ENCODE data around the gene LRRIQ3. TPM values are rescaled to one million over a fixed set of nuclear protein-coding genes. Genes with fewer than 3 reads are reported as not detected.

Gene LRRIQ3
- total RNA-seq, 1 experiment from 2014 or later: 0.85 TPM

- DNase-seq (ENCODE audit: low read depth, low spot score) (no peak), ATAC-seq (no peak)
- Histone ChIP-seq H3K36me3 (ENCODE audit: control insufficient read depth, insufficient read depth, low read length) (no peaks in the 10 kb centered on the region), H3K9me3 (ENCODE audit: control insufficient read depth, insufficient read depth, low read depth, low read length) (no peaks in the 10 kb centered on the region), H3K4me1 (ENCODE audit: control insufficient read depth, insufficient read depth, low read length) (no peaks in the 10 kb centered on the region), H3K4me3 (ENCODE audit: low read depth in 2 of 2, low read length in 2 of 2) (no peak overlapping the region), H3K27ac (ENCODE audit: low read length) (no peak overlapping the region), H3K27me3 (ENCODE audit: control insufficient read depth, insufficient read depth, low read length) (no peaks in the 10 kb centered on the region)
- intact Hi-C loops (cut with micrococcal nuclease; ENCODE audit: unreplicated experiment) (no loop called here), in situ Hi-C loops (cut with HindIII; ENCODE audit: low pct_unique_long_range_greater_than_20kb, low sequenced_read_pairs) (no loop called here)
- POLR2A ChIA-PET: no interaction called here
- TF ChIP-seq SIN3A (IDR thresholded peaks at IDR 0.05; ENCODE audit: borderline replicate concordance, insufficient read depth, low read depth, low read length) (no peak), TCF7L2 (IDR thresholded peaks at IDR 0.05; ENCODE audit: low read depth, low read length) (no peak), POLR2AphosphoS5 (IDR thresholded peaks at IDR 0.05; ENCODE audit: low read depth, low read length) (no peak), CTCF (IDR thresholded peaks at IDR 0.05) (no peak), REST (IDR thresholded peaks at IDR 0.05; ENCODE audit: insufficient read depth in 1 of 2, low read depth in 2 of 2, low read length in 1 of 2) (no peak)
- no TSS peak for BruUV-seq (replicated peaks)
- CTCF ChIA-PET: no interaction called here
Observed at GRCh38 chr1:74050386-74050785, 147.6 kb downstream of the LRRIQ3 start.

GRCh38 chr1:74038042-74038441 lies 159.9 kb downstream of the LRRIQ3 start:
- in situ Hi-C loops (cut with HindIII; ENCODE audit: low pct_unique_long_range_greater_than_20kb, low sequenced_read_pairs): no loop called here
- POLR2A ChIA-PET: no interaction called here
- H3K27me3 ChIP-seq (ENCODE audit: control insufficient read depth, insufficient read depth, low read length): no peaks in the 10 kb centered on the region
- no TSS peak for BruUV-seq (replicated peaks)
- intact Hi-C loops (cut with micrococcal nuclease; ENCODE audit: unreplicated experiment): no loop called here
- DNase-seq (ENCODE audit: low read depth, low spot score) (no peak), ATAC-seq (no peak)
- no peaks in the 10 kb centered on the region for H3K9me3 ChIP-seq (ENCODE audit: control insufficient read depth, insufficient read depth, low read depth, low read length)
- H3K4me1 ChIP-seq (ENCODE audit: control insufficient read depth, insufficient read depth, low read length): no peaks in the 10 kb centered on the region
- no peaks in the 10 kb centered on the region for H3K36me3 ChIP-seq (ENCODE audit: control insufficient read depth, insufficient read depth, low read length)
- CTCF ChIA-PET: no interaction called here
- TF ChIP-seq CTCF (IDR thresholded peaks at IDR 0.05) (no peak), TCF7L2 (IDR thresholded peaks at IDR 0.05; ENCODE audit: low read depth, low read length) (no peak), POLR2AphosphoS5 (IDR thresholded peaks at IDR 0.05; ENCODE audit: low read depth, low read length) (no peak), REST (IDR thresholded peaks at IDR 0.05; ENCODE audit: insufficient read depth in 1 of 2, low read depth in 2 of 2, low read length in 1 of 2) (no peak), SIN3A (IDR thresholded peaks at IDR 0.05; ENCODE audit: borderline replicate concordance, insufficient read depth, low read depth, low read length) (no peak)
- no peak overlapping the region for H3K4me3 ChIP-seq (ENCODE audit: low read depth in 2 of 2, low read length in 2 of 2)
- H3K27ac ChIP-seq (ENCODE audit: low read length): no peak overlapping the region

Measured in Panc1 (cell line).